Measurements from ENCODE around the gene ITGB6.

GRCh38 chr2:160169988-160170387 lies 30.1 kb downstream of the ITGB6 start:
- TF ChIP-seq CTCF (conservative IDR thresholded peaks at IDR 0.05): no peak
- no peak for TF ChIP-seq ZFX (IDR thresholded peaks at IDR 0.05)

Measured in C4-2B (cell line).